ENCODE results near the gene HTT-AS. TPM values are rescaled to one million over a fixed set of nuclear protein-coding genes. Genes with fewer than 3 reads are reported as not detected.

HTT-AS gene
- total RNA-seq, 2 donors from 2014 or later: not detected

DNA sequence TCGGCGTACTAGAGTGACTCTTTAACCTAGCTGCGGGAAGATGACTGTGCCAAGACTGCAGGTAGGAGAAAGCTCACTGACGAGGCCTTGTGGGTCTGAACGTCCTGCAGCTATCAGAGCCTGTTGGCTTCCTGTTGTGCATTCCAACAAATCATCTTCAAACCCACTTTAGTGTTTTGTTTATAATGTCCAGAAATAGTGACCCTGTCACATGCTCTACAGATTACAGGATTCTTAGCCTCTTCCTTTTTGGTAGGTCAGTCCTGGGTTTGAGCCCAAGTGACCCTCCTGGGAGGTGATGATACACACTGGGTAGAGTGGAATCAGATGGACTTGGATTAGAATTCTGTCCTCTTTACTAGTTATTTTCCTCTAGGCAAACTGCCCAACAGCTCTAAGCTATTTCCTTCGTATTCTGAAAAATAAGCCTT, 33.4 kb upstream of the HTT-AS start:
- peak overlapping the region in 3 of 4 donors; percentile 1 to 31 (median 12) for H3K27ac ChIP-seq
- DNase-seq (peak in 2 of 4 donors; percentile 28 to 35), ATAC-seq (peak; percentile 16)
- intact Hi-C loops (cut with DNase I): no loop called here
- TF ChIP-seq POLR2A (IDR thresholded peaks at IDR 0.05): no peak
- TF ChIP-seq CTCF (IDR thresholded peaks at IDR 0.05): no peak
- H3K4me3 ChIP-seq: no peak overlapping the region
- peaks cover 0 to 4% of the 10 kb centered on the region in 2 donors for H3K36me3 ChIP-seq (replicated peaks in 1 of 2; ENCODE audit: insufficient read depth in 1 of 2, low read depth in 2 of 2)
- H3K9me3 ChIP-seq: no peaks in the 10 kb centered on the region
- 79 to 80% methylated on average over 6 of the region's 6 CpGs for WGBS, 2 donors
- peaks cover 15% of the 10 kb centered on the region for H3K4me1 ChIP-seq
- no peaks in the 10 kb centered on the region for H3K27me3 ChIP-seq

DNA sequence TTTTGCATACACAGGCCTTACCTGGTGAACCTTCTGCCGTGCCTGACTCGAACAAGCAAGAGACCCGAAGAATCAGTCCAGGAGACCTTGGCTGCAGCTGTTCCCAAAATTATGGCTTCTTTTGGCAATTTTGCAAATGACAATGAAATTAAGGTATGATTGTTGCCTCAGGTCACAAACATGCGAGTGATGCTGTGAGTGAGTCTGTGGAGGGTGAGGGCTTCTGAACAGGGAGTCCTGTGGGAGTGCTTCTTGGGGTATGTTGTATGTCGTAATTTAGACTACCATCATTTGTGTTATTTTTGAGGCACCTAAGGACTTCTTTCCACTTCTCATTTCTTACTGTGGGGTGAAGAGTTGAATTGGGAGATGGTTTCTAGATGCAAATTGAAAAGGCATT, 32.9 kb upstream of the HTT-AS start:
- peak overlapping the region in 3 of 4 donors; percentile 1 to 35 (median 31) for H3K27ac ChIP-seq
- H3K4me1 ChIP-seq: peaks cover 12% of the 10 kb centered on the region
- no peak for DNase-seq
- WGBS, 2 donors: 82 to 88% methylated on average over 5 of the region's 5 CpGs
- peaks cover 0 to 6% of the 10 kb centered on the region in 2 donors for H3K36me3 ChIP-seq (replicated peaks in 1 of 2; ENCODE audit: insufficient read depth in 1 of 2, low read depth in 2 of 2)
- no peak overlapping the region for H3K4me3 ChIP-seq
- intact Hi-C loops (cut with DNase I): no loop called here
- ATAC-seq: no peak
- no peak for TF ChIP-seq CTCF (IDR thresholded peaks at IDR 0.05)
- no peak for TF ChIP-seq POLR2A (IDR thresholded peaks at IDR 0.05)
- no peaks in the 10 kb centered on the region for H3K27me3 ChIP-seq
- no peaks in the 10 kb centered on the region for H3K9me3 ChIP-seq

DNA sequence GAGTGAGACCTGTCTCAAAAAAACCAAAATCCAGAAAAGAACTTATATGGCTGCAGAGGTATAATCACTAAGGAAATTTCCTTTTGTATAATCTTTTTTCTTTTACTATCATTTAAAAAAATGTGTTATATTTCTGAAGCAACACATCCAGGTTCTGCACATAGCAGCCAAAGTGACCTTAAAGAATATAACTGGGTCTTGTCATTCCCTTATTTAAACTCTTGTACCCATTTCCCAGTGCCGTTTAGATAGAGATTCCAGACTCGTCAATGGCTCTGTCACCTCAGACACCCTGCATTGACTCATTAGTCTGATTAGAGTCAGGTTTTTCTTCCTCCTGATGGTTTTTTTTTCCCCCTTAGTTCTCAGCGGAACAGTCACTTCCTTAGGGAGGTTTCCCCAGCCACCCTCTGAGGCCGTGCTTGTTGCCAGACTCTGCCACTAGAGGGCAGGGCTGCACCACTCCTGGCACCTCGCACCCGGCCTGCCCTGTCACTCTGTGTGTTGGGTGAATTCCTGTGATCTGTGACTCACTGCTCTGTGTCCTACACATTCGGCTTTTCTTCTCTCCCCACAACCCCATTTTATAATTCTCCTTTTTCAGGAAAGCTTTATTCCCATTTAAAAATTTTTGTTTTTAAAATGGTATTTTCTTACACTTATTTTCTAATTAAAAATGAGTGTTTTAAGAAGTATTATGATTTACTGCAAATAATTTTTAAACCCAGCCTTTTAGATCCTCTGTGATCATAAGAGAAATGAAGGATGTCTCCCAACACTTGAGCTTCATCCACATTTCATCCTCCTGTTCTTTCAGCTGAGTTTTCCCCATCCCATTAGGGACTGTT, 32.2 kb upstream of the HTT-AS start:
- peak; percentile 87 to 89 (median 88) for DNase-seq
- Histone ChIP-seq H3K27ac (peak overlapping the region in 2 of 4 donors; percentile 34 to 35), H3K4me1 (peaks cover 12% of the 10 kb centered on the region), H3K27me3 (no peaks in the 10 kb centered on the region), H3K36me3 (replicated peaks in 1 of 2; ENCODE audit: insufficient read depth in 1 of 2, low read depth in 2 of 2) (peaks cover 0 to 6% of the 10 kb centered on the region in 2 donors), H3K4me3 (no peak overlapping the region), H3K9me3 (no peaks in the 10 kb centered on the region)
- WGBS, 2 donors: 3% methylated on average over 7 of the region's 7 CpGs
- intact Hi-C loops (cut with DNase I): no loop called here
- TF ChIP-seq POLR2A (IDR thresholded peaks at IDR 0.05) (no peak), CTCF (IDR thresholded peaks at IDR 0.05) (peak; percentile 85 to 98 (median 95))
- peak; percentile 99 for ATAC-seq

DNA sequence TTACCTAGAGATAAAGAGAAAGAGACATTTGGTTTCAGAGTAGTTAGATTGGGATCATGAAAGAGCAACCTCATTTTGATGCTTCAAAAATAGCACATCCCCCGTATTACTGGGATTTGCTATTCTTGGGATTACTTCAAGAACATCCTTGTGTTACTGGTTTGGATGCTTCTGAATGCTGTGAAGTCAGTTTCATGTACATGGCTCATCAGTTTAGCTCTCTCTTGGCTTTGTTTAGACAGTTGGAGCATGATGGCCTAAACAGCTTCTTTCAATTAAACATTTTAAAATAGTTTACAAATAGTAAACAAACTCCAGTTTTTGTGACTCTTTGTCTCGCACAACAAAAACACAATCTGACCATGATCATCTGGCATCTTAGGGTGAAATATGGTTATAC, 24.0 kb upstream of the HTT-AS start:
- Histone ChIP-seq H3K9me3 (no peaks in the 10 kb centered on the region), H3K4me1 (no peaks in the 10 kb centered on the region), H3K27ac (no peak overlapping the region), H3K36me3 (replicated peaks in 1 of 2; ENCODE audit: insufficient read depth in 1 of 2, low read depth in 2 of 2) (peaks cover 0 to 6% of the 10 kb centered on the region in 2 donors), H3K4me3 (no peak overlapping the region), H3K27me3 (no peaks in the 10 kb centered on the region)
- intact Hi-C loops (cut with DNase I): no loop called here
- ATAC-seq: no peak
- WGBS, 2 donors: 80 to 89% methylated on average over 2 of the region's 2 CpGs
- no peak for DNase-seq
- TF ChIP-seq CTCF (IDR thresholded peaks at IDR 0.05) (no peak), POLR2A (IDR thresholded peaks at IDR 0.05) (no peak)

Data from body of pancreas (tissue), 4 donors.